ENCODE measurements around the gene AUH.

- TF ChIP-seq CTCF (IDR thresholded peaks at IDR 0.05), result no peak
- no peak for TF ChIP-seq POLR2A (IDR thresholded peaks at IDR 0.05)
- no peak for TF ChIP-seq POLR2AphosphoS5 (IDR thresholded peaks at IDR 0.05)
- no peak for TF ChIP-seq EP300 (IDR thresholded peaks at IDR 0.05)
Measured at GRCh38 chr9:91359734-91360470, 1.8 kb downstream of the AUH start.
